Erythroblast (primary cell): ENCODE data around the gene FERMT3.

ENCODE experiments used
- GATA1 ChIP-seq: IDR thresholded peaks from 2 replicates; pipeline ENCODE4 v1.6.1; 2011; ENCODE audit warnings: low read depth, mild to moderate bottlenecking, control low read depth, low read length, moderate library complexity
- POLR2A ChIP-seq: IDR thresholded peaks from 2 replicates; pipeline ENCODE4 v1.6.1; 2011; ENCODE audit warnings: mild to moderate bottlenecking, low read length

- no peak for TF ChIP-seq POLR2A
- no peak for TF ChIP-seq GATA1
These were observed 22.7 kb downstream of the FERMT3 start for GRCh38 chr11:64229090-64229743.
